GM19035 (cell line): ENCODE measurements around the gene HOXB3.

ENCODE experiments used
- ATAC-seq: cut with Tn5 transposase; IDR thresholded peaks from one replicate; pipeline ENCODE4 v1.9.1; 2021; ENCODE audit not compliant: unreplicated experiment

The HOXB3 gene

GRCh38 chr17:48559122-48559839 lies 30.8 kb downstream of the HOXB3 start:
- ATAC-seq: no peak

DNA sequence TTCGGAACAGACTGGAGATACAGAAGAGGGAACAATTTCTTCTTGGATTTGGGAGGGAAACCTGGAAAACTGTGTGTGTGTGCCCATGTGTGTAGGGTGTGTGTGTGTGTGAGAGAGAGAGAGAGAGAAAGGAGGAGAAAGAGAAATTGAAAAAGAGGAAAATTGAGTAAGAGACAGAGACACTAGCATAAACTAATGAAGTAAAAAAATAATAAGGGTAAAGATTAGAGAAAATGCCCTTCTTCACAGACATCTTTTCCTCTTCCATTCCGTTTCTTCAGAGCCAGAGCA lies 31.3 kb downstream of the HOXB3 start:
- ATAC-seq: no peak

GRCh38 chr17:48558057-48558830 lies 31.8 kb downstream of the HOXB3 start:
- ATAC-seq: no peak

DNA sequence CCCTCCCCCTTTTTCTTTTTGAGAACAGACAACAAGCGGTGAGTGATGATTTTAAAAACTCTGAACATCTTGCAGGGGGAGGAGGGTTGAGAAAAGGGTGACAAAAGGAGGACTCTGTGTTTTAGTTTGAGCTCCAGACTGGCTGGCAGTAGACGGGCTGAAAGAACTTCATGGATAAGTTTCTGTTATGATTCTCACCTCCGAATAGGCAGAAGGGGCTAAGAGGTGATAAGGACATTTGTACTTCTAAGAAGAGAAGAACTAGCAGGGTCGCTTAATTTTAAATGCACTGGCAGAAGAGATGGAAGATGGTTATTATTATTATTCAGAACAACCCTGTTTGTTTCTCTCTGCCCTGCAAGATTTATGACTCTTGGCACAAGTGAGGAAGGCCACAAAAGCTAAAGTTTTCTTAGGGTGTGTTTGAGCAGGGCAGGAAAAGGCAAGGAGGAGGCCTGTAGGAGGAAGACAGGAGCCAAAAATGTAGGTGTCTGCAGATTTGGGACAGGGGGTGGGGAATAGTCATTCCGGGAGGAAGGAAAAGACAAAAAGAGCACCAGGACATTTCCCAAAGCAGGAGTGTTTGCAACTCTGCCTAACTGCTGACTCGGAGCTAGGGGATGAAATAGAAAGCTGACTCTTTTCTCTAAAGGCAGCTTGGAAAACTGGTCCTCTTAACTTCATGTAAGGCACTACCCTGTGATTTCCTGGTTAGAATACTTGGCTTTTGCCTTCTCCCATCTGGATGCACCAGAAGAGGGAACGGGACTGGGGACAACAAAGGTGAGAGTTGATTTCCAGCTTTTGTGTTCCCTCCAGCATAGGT lies 33.3 kb downstream of the HOXB3 start:
- ATAC-seq: no peak

DNA sequence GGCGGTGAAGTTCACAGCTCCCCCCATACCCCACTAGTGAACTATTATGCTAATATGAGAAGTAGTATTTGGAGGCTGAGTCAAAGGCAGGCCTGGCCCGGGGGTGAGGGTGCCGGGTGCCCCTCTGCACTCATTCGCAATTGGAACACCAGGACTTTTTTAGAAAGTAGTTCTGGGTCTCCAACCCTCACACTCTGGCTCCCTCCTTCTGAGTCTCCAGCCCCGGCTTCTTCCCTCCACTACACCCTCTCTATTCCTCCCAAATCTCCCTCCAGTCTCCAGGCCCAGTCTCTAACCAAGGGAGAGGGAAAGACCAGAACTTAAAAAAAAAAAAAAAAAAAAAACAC lies 33.8 kb downstream of the HOXB3 start:
- no peak for ATAC-seq

GRCh38 chr17:48555258-48556228 lies 34.5 kb downstream of the HOXB3 start:
- ATAC-seq: no peak

DNA sequence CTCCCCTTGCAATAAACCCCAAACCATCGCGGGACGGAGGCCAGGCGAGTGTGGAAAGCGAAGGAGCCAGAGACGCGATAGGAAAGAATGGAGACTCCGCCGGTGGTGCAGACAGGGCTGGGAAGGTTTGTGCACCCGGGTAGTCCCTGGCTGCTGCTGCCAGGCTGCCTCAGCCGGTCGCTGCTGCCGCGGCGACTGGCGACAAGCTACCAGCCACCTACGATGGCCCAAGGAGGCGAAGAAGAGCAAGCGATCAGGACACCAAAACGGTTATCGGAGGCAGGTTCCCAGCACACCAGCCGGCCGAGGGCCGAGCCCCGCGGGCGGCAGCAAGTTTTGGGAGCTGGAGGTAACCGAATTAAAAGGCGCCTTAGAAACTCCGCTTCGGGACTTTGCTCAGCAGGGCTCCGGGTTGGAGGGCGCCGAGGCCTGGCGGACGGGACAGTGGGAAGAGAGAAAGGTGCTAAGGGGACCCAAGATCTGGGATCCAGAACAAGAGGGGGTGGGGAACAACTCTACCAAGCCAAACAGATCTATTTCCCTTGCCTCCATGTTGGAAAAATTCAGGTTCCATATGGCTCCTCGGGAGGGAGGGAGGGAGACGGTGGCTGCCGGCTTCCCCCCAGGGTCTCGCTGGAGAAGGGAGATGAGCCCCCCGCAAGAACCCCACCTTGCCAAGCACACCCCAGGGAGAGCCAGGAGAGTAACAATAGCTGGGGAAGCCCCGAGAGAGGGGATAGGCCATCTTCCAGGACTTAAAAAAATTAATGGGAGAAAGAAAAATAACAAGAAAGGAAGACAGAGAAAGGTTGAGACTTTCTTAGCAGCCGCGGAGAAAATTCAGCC lies 35.4 kb downstream of the HOXB3 start:
- ATAC-seq: no peak

DNA sequence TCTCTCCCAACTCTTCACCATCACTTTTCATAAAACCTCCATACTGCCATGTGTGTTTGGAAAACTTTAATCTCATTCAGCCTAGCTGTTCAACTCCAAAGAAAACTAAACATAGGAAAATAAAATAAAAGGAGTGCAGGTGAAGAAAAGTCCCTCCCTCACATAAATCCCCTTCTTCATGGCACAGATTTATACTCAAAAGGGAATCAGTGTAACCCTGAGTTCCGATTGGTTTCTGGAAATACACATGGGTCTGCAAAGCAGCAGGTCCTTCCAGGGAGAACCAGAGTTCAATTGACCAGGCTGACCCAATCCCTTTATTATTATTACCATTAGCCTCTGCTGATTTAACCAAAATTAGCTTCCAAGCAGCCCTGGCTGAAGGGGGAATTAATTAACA lies 36.2 kb downstream of the HOXB3 start:
- no peak for ATAC-seq

GRCh38 chr17:48553190-48553547 lies 36.9 kb downstream of the HOXB3 start:
- no peak for ATAC-seq

GRCh38 chr17:48552466-48553189 lies 37.4 kb downstream of the HOXB3 start:
- no peak for ATAC-seq

GRCh38 chr17:48551596-48552465 lies 38.2 kb downstream of the HOXB3 start:
- no peak for ATAC-seq

DNA sequence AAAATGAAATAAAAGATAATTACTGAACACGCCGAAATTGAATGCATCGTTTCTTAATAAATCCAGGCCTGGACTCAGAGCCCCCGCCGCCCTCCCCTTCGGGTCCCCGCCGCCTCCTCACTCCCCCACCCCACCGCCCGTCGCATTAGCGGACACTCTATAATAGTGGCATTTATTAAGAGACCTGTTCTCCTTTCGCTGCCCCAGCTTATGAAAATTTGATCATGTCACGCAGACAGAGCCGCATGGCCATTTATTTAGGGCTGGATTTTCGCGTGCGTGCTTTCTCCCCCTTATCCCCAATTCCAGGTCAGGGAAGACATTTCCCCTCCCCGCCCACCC lies 38.9 kb downstream of the HOXB3 start:
- no peak for ATAC-seq

GRCh38 chr17:48550502-48551213 lies 39.4 kb downstream of the HOXB3 start:
- no peak for ATAC-seq

GRCh38 chr17:48549914-48550501 lies 40.0 kb downstream of the HOXB3 start:
- ATAC-seq: no peak

DNA sequence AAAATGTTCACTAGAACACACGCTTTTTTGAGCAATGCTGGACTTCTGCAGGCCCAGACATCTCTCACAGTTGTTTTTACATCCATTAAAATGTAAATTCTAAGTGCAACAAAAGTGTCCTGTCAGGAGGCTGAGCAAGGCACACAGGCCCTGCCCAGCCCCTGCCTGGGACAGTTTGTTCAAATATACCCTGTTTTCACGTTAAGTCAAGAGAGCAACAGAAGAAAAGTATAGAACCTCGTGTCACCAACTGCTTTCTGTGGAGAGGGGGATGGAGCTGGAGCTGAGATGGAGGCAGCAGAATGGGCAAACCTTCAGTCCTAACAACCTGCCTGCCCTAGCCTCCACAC lies 40.8 kb downstream of the HOXB3 start:
- no peak for ATAC-seq

GRCh38 chr17:48548523-48549280 lies 41.3 kb downstream of the HOXB3 start:
- no peak for ATAC-seq
